GM12864 (cell line): ENCODE data around the gene OBSCN.

Experiments
- DNase-seq: peaks from one replicate; pipeline ENCODE4 v3.0.0-alpha.2; 2011; ENCODE audit warnings: low read depth
- H3K4me3 ChIP-seq: 2 replicates; pipeline ENCODE4 v1.5.1; 2011; ENCODE audit warnings: mild to moderate bottlenecking, low read depth, low read length, control low read depth
- CTCF ChIP-seq: IDR thresholded peaks from 2 replicates; pipeline ENCODE4 v1.5.1; 2011; ENCODE audit warnings: low read depth, mild to moderate bottlenecking, moderate library complexity, low read length, control low read depth, inconsistent platforms; ENCODE audit errors: missing control alignments

The OBSCN gene

GRCh38 chr1:228272331-228272791, 64.5 kb downstream of the OBSCN start:
- H3K4me3 ChIP-seq, result no peak overlapping the region
- DNase-seq, result no peak

GRCh38 chr1:228272831-228273571, 65.2 kb downstream of the OBSCN start:
- DNase-seq, result no peak

More at GRCh38 chr1:228272331-228272791, 64.5 kb downstream of the OBSCN start:
- TF ChIP-seq CTCF, result no peak

DNA sequence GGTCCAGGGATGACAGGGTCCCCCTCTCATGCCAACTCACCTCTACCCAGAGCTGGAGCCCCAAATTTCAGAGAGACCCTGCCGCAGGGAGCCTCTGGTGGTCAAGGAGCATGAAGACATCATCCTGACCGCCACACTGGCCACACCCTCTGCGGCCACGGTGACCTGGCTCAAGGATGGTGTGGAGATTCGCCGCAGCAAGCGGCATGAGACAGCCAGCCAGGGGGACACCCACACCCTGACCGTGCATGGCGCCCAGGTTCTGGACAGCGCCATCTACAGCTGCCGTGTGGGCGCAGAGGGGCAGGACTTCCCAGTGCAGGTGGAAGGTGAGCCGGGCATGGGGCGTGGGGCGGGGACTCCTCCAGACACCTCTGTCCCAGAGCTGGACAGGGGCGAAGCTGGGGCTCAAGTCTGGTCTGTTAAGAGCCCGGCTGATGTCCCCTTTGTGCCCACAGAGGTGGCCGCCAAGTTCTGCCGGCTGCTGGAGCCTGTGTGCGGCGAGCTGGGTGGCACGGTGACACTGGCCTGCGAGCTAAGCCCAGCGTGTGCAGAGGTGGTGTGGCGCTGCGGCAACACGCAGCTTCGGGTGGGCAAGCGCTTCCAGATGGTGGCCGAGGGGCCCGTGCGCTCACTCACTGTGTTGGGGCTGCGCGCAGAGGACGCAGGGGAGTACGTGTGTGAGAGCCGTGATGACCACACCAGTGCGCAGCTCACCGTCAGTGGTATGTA, 66.0 kb downstream of the OBSCN start:
- no peak for DNase-seq
- no peak overlapping the region for H3K4me3 ChIP-seq
- TF ChIP-seq CTCF, result no peak

More at GRCh38 chr1:228272831-228273571, 65.2 kb downstream of the OBSCN start:
- H3K4me3 ChIP-seq, result no peak overlapping the region
- no peak for TF ChIP-seq CTCF

DNA sequence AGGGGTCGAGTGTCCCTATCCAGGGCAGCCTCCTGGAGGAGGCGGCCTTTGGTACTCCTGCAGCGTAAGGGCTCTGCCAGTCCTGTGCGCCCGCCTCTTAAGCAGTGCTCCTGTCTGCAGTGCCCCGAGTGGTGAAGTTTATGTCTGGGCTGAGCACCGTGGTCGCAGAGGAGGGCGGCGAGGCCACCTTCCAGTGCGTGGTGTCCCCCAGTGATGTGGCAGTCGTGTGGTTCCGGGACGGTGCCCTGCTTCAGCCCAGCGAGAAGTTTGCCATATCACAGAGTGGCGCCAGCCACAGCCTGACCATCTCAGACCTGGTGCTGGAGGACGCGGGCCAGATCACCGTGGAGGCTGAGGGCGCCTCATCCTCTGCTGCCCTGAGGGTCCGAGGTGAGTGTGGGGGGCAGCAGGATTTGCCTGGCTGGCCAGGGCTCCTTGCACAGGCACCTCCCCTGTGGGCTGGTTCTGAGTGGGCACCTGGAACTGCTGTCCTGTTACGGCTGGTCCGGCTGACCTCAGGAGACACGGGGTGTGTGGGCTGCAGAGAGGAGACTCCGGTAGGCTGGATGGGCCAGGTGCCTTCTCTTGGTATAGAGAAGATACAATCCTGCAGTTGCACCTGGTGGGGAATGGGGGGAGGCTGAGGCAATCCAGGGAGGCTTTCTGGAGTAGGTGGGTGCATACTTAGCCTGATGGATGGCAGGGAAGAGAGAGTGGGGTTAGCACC, 66.8 kb downstream of the OBSCN start:
- DNase-seq, result no peak
- H3K4me3 ChIP-seq, result no peak overlapping the region
- no peak for TF ChIP-seq CTCF

DNA sequence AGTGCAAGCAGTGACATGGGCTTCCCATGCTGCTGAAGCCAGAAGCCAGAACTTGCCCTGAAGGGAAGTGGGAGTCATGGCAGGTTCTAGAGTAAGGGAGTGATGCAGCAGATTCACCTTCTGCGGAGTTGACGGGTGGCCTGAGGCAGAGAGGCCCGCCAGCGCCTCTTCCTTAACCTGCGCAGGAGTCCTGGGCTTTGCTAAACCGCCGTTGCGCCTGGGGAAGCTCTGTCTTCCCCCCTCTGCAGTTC, 67.3 kb downstream of the OBSCN start:
- DNase-seq, result no peak
- no peak overlapping the region for H3K4me3 ChIP-seq
- no peak for TF ChIP-seq CTCF

DNA sequence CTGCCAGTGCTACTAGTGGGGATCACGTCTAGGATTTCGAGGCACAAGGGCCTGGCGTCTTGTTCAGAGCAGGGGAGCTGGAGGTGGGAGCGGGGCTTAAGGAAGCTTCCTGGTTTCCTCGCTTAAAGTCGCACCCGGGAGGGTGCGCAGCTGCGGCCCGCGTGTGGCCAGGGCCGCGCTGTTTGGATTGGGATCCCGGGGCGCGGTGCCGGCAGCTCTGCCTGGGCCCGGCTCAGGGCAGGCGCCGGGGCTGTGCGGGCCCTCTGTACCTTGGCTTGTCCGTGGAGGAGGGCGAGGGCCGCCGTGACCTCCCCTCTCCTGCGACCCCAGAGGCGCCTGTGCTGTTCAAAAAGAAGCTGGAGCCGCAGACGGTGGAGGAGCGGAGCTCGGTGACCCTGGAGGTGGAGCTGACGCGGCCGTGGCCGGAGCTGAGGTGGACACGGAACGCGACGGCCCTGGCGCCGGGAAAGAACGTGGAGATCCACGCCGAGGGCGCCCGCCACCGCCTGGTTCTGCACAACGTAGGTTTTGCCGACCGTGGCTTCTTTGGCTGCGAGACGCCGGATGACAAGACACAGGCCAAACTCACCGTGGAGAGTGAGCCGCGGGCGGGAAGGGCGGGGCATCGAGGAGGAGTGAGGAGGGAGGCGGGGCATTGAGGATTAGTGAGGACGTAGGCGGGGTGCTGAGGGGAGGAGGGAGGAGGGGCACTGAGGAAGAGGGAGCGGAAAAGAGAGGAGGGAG, 67.8 kb downstream of the OBSCN start:
- peak; percentile 27 for DNase-seq
- no peak for TF ChIP-seq CTCF
- H3K4me3 ChIP-seq, result peak overlapping the region; percentile 31
